Suprapubic skin (tissue), 4 donors: ENCODE results near the gene RAMACL. TPM values are rescaled to one million over a fixed set of nuclear protein-coding genes. Genes with fewer than 3 reads are reported as not detected.
"Not testable (repeated sequence)": the region's sequence is repeated elsewhere in the genome, so short reads cannot be mapped to it uniquely, and the experiment has no call there.

Experiments used
- DNase-seq, 2 donors: peaks; one replicate each; pipeline ENCODE4 v3.0.0-alpha.2; 2019; ENCODE audit warnings: low spot score in 2 of 2
- H3K27ac ChIP-seq: fragments of 200-600 bp; sonication (generic); one replicate; pipeline ENCODE4 v1.5.1; 2019
- H3K27me3 ChIP-seq: fragments of 200-600 bp; sonication (generic); one replicate; pipeline ENCODE4 v1.5.1; 2019
- H3K36me3 ChIP-seq: fragments of 200-600 bp; sonication (generic); one replicate; pipeline ENCODE4 v1.5.1; 2019
- H3K4me1 ChIP-seq: fragments of 200-600 bp; sonication (generic); one replicate; pipeline ENCODE4 v1.5.1; 2019
- H3K4me3 ChIP-seq: fragments of 200-600 bp; sonication (generic); one replicate; pipeline ENCODE4 v1.5.1; 2019; ENCODE audit warnings: mild to moderate bottlenecking
- H3K9me3 ChIP-seq: fragments of 200-600 bp; sonication (generic); one replicate; pipeline ENCODE4 v1.5.1; 2019
- CTCF ChIP-seq, 2 donors: fragments of 200-600 bp in 1 of 2; fragments of 450-650 bp in 1 of 2; sonication (generic) in 1 of 2; IDR thresholded peaks; one replicate each; pipeline ENCODE4 v1.5.1; 2016 to 2019; ENCODE audit warnings: antibody characterized with exemption in 2 of 2, mild to moderate bottlenecking in 1 of 2, moderate library complexity in 1 of 2
- EP300 ChIP-seq: sonication (generic); formaldehyde crosslinking; IDR thresholded peaks from one replicate; pipeline ENCODE4 v1.6.1; 2017; ENCODE audit warnings: antibody characterized with exemption
- POLR2A ChIP-seq, 2 donors: fragments of 450-650 bp; IDR thresholded peaks; one replicate each; pipeline ENCODE4 v1.6.1; 2017; ENCODE audit warnings: antibody characterized with exemption in 2 of 2, mild to moderate bottlenecking in 2 of 2, moderate library complexity in 2 of 2
- POLR2AphosphoS5 ChIP-seq, 3 donors: sonication (generic); formaldehyde crosslinking; IDR thresholded peaks; one replicate each; pipeline ENCODE4 v1.6.1; 2017; ENCODE audit warnings: antibody characterized with exemption in 3 of 3
- WGBS: methylation state at CpG from one replicate; pipeline ENCODE4 v1.1.5; 2018; 5-methylcytosine and 5-hydroxymethylcytosine counted together
- total RNA-seq, 4 donors: library from RNA; depleted of rRNA; stranded (reverse); fragments of >200 nt; gene quantifications; one replicate each; pipeline ENCODE4 v1.1.0, GENCODE V29; 2016

The RAMACL gene
- 1 to 10 TPM; 1.0 to 3.6 (median 1.1) TPM for total RNA-seq

- H3K27ac ChIP-seq, result no peak within 1 kb of the TSS
- WGBS, result 97% methylated on average over 9 of the region's 9 CpGs
- no peak for DNase-seq
- H3K36me3 ChIP-seq, result no peaks in the 10 kb centered on the region
- no peak within 1 kb of the TSS for H3K4me3 ChIP-seq
- H3K9me3 ChIP-seq, result no peaks in the 10 kb centered on the region
- no peak for TF ChIP-seq POLR2AphosphoS5 (IDR thresholded peaks at IDR 0.05)
- TF ChIP-seq CTCF (IDR thresholded peaks at IDR 0.05), result no peak
- TF ChIP-seq POLR2A (IDR thresholded peaks at IDR 0.05), result no peak
- no peak for TF ChIP-seq EP300
- peaks cover 4% of the 10 kb centered on the region for H3K4me1 ChIP-seq
- no peaks in the 10 kb centered on the region for H3K27me3 ChIP-seq
Measured at GRCh38 chr6:166586424-166587156, at the start of gene RAMACL. Gene RAMACL, minus strand, starts transcription at chr6:166586678. Its CDS starts 201 bp downstream, at chr6:166586477.

- no peak for TF ChIP-seq EP300
- Histone ChIP-seq H3K9me3 (no peaks in the 10 kb centered on the region), H3K4me1 (peaks cover 28% of the 10 kb centered on the region), H3K27me3 (no peaks in the 10 kb centered on the region), H3K27ac (no peak overlapping the region), H3K36me3 (no peaks in the 10 kb centered on the region), H3K4me3 (no peak overlapping the region)
- WGBS, result 92% methylated on average over 20 of the region's 20 CpGs
- no peak for DNase-seq
Measured at GRCh38 chr6:166635013-166635970, 48.8 kb upstream of the RAMACL start.

GRCh38 chr6:166634581-166634980 is 48.1 kb upstream of the RAMACL start:
- H3K9me3 ChIP-seq, H3K27me3 ChIP-seq, DNase-seq, H3K27ac ChIP-seq, H3K4me3 ChIP-seq, H3K36me3 ChIP-seq: not testable (repeated sequence)
- peaks cover 21% of the 10 kb centered on the region for H3K4me1 ChIP-seq
- 95% methylated on average over 4 of the region's 4 CpGs for WGBS

GRCh38 chr6:166633732-166634535 is 47.5 kb upstream of the RAMACL start:
- TF ChIP-seq POLR2A (IDR thresholded peaks at IDR 0.05) (no peak), POLR2AphosphoS5 (IDR thresholded peaks at IDR 0.05) (no peak), EP300 (no peak), CTCF (IDR thresholded peaks at IDR 0.05) (no peak)
- H3K9me3 ChIP-seq, result no peaks in the 10 kb centered on the region
- H3K27ac ChIP-seq, result no peak overlapping the region
- no peaks in the 10 kb centered on the region for H3K36me3 ChIP-seq
- H3K27me3 ChIP-seq, result peaks cover 2% of the 10 kb centered on the region
- DNase-seq, result no peak
- 77% methylated on average over 26 of the region's 26 CpGs for WGBS
- no peak overlapping the region for H3K4me3 ChIP-seq
- peaks cover 18% of the 10 kb centered on the region for H3K4me1 ChIP-seq

GRCh38 chr6:166632731-166633130 is 46.3 kb upstream of the RAMACL start:
- H3K4me1 ChIP-seq, result peaks cover 28% of the 10 kb centered on the region
- TF ChIP-seq POLR2A (IDR thresholded peaks at IDR 0.05) (no peak), EP300 (no peak), POLR2AphosphoS5 (IDR thresholded peaks at IDR 0.05) (no peak), CTCF (IDR thresholded peaks at IDR 0.05) (no peak)
- no peak overlapping the region for H3K27ac ChIP-seq
- no peak overlapping the region for H3K4me3 ChIP-seq
- WGBS, result 94% methylated on average over 11 of the region's 11 CpGs
- no peaks in the 10 kb centered on the region for H3K36me3 ChIP-seq
- H3K9me3 ChIP-seq, result no peaks in the 10 kb centered on the region
- H3K27me3 ChIP-seq, result peaks cover 3% of the 10 kb centered on the region
- DNase-seq, result no peak
